HG03432 (cell line): Measurements from ENCODE around the gene RSRC2.
"Not testable (repeated sequence)": the region's sequence is repeated elsewhere in the genome, so short reads cannot be mapped to it uniquely, and the experiment has no call there.

Experiments used
- ATAC-seq: cut with Tn5 transposase; IDR thresholded peaks from one replicate; pipeline ENCODE4 v1.9.1; 2021; ENCODE audit warnings: mild to moderate bottlenecking, moderate library complexity; ENCODE audit not compliant: unreplicated experiment

Gene RSRC2, protein sequence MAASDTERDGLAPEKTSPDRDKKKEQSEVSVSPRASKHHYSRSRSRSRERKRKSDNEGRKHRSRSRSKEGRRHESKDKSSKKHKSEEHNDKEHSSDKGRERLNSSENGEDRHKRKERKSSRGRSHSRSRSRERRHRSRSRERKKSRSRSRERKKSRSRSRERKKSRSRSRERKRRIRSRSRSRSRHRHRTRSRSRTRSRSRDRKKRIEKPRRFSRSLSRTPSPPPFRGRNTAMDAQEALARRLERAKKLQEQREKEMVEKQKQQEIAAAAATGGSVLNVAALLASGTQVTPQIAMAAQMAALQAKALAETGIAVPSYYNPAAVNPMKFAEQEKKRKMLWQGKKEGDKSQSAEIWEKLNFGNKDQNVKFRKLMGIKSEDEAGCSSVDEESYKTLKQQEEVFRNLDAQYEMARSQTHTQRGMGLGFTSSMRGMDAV

DNA sequence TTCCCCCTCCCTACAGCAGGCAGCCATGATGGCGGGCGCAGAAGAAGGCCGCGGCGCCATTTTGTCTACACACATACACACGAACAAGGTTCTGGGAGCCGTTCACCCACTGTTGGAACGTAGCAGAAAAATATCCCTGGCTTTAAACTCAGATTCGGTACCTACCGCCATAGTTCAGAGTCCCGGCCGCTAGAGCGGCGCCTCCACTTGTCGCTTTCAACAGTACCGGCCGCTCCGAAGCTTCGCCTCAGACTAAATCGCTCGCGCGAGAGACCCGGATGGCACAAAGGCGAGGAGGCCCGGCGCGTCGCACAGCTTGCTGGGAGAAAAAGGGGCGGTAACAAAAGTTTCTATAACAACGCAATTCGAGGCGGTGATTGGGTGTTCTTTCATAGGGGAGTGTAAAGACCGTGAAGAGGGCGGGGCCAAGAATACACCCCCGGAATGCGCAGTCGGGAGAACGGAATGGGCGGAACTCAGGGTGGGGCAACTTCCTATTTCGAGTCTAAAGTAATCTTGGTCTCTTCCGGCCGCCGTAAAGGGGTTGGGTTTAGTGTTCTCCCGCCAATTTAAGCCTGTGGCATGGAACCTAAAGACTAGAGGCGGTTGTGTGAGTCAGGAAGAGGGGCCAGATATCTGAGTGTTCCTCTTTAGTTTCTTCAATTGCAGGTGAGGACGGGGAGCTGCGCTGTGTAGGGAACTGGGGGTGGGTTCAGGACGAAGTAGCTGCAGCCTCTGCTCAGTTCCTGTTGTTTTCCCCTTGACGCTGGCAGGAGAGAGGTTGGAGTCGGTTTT is at the start of gene RSRC2, which contains the start of gene KNTC1:
TSS of gene RSRC2 (minus strand) at position 254 of the 795 bp plus-strand sequence. CDS start at position 171, 83 bp downstream.
TSS of gene KNTC1 (plus strand) at position 567 of the 795 bp plus-strand sequence. CDS start 2,815 bp downstream, outside the sequence.
- peak; percentile 90 for ATAC-seq

- ATAC-seq: no peak
These were observed 45.1 kb upstream of the RSRC2 start for GRCh38 chr12:122571821-122572220.

GRCh38 chr12:122570006-122570405 is 43.3 kb upstream of the RSRC2 start:
- not testable (repeated sequence) for ATAC-seq

- no peak for ATAC-seq
These were observed 42.6 kb upstream of the RSRC2 start for GRCh38 chr12:122569288-122569687.

GRCh38 chr12:122566816-122567215 is 40.1 kb upstream of the RSRC2 start:
- ATAC-seq: not testable (repeated sequence)

- no peak for ATAC-seq
These were observed 36.6 kb upstream of the RSRC2 start for GRCh38 chr12:122563361-122563760.

DNA sequence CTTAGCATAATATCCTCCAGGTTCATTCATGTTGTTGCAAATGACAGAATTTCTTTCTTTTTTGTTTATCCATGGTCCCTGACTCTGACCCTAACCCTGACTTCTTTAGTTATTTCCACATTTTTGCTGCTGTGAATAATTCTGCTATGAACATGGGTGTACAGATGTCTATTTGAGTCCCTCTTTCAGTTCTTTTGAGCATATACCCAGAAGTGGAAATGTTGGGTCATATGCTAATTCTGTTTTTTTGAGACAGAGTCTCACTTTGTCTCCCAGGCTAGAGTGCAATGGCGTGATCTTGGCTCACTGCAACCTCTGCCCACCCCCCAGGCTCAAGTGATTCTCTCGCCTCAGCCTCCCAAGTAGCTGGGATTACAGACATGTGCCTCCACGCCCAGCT is 33.4 kb upstream of the RSRC2 start:
- no peak for ATAC-seq

DNA sequence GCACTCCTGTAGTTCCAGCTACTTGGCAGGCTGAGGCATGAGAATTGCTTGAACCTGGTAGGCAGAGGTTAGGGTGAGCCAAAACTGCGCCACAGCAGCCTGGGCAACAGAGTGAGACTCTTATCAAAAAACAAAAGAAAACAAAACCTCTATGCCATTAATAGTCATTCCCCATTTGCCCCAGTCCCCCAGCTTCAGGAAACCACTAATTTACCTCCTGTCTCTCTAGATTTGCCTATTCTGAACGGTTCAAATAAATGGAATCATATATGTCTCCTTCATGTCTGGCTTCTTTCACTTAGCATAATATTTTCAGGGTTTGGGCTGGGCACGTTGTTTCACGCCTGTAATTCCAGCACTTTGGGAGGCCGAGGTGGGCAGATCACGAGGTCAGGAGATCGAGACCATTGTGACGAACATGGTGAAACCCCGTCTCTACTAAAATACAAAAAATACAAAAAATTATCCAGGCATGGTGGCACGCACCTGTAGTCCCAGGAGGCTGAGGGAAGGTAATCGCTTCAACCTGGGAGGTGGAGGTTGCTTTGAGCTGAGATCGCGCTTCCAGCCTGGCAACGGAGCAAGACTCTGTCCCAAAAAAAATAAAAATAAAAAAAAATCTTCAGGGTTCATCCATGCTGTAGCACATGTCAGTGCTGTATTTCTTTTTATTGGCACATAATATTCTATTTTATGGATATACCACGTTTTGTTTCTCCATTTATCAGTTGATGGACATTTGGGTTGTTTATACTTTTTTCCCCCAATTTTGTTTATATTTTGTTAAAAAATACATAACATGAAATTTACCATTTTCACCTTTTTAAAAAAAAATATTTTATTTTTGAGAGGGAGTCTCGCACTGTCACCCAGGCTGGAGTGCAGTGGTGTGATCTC is 32.3 kb upstream of the RSRC2 start:
- ATAC-seq: peak; percentile 57

- ATAC-seq: no peak
These were observed 20.6 kb upstream of the RSRC2 start for GRCh38 chr12:122547330-122547729.

- peak; percentile 78 for ATAC-seq
These were observed 19.1 kb upstream of the RSRC2 start for GRCh38 chr12:122545855-122546254.

- no peak for ATAC-seq
These were observed 17.8 kb upstream of the RSRC2 start for GRCh38 chr12:122544537-122544936.

- no peak for ATAC-seq
These were observed 11.8 kb upstream of the RSRC2 start for GRCh38 chr12:122538496-122538895.

GRCh38 chr12:122537021-122537420 is 10.3 kb upstream of the RSRC2 start:
- no peak for ATAC-seq

GRCh38 chr12:122533856-122534255 is 7.1 kb upstream of the RSRC2 start:
- ATAC-seq: no peak

GRCh38 chr12:122528992-122529391 is 2.3 kb upstream of the RSRC2 start:
- no peak for ATAC-seq

DNA sequence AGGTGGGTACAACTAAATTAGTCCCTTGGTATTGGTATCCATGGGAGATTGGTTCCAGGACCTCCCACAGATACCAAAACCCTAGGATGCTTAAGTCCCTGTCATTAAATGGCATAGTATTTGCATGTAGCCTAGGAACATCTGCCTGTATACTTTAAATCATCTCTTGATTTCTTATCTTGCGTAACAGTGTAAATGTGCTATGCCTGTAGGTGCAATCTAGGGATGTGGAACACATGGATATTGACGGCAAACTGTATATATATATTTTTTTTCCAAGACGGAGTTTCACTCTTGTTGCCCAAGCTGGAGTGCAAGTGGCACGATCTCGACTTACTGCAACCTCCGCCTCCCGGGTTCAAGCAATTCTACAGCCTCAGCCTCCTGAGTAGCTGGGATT is 1.8 kb upstream of the RSRC2 start:
- ATAC-seq: no peak

DNA sequence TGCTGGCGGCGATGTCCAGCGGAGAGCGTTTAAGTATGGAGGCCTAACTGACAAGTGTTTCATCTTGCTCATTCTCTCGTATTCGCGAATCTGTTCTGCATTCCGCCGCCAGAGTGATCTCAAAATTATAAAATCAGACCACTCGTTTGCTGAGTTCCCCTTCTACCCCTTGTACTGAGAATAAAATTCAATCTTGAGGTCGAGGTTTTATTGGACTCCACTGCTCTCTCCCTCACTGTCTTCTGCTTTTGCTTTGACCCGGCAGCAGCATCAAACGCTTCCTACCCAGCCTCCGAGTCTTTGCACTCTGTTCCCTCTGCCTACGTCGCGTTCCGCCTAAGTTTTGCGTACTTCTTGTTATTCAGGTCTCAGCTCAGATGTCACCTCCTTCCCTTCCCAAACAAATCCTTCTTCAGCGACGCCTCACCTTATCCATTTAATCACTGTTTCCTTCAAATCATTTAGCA is 775 bp upstream of the RSRC2 start:
- no peak for ATAC-seq

- ATAC-seq: no peak
These were observed 2.7 kb downstream of the RSRC2 start for GRCh38 chr12:122523846-122524718.

DNA sequence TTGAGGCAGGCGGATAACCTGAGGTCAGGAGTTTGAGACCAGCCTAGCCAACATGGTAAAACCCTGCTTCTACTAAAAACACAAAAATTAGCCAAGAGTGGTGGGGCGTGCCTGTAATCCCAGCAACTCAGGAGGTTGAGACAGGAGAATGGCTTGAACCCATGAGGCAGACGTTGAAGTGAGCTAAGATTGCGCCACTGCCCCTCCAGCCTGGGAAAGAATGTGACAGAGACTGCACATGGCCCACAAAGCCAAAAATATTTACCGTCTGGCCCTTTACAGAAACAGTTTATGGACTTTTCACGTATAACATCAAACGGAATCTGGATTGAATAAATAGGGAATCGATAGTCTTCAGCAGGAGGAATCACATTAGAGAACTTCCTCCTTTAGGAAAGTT is 3.5 kb downstream of the RSRC2 start:
- ATAC-seq: no peak

GRCh38 chr12:122520676-122521075 is 6.1 kb downstream of the RSRC2 start:
- no peak for ATAC-seq
